ENCODE measurements around the gene ADRB1. TPM values are rescaled to one million over a fixed set of nuclear protein-coding genes. Genes with fewer than 3 reads are reported as not detected.

The ADRB1 gene
- total RNA-seq, 5 donors from 2014 or later (not counting 1 experiment from before 2014, with no cell fraction given): 0.09 to 0.90 (median 0.30) TPM

DNA sequence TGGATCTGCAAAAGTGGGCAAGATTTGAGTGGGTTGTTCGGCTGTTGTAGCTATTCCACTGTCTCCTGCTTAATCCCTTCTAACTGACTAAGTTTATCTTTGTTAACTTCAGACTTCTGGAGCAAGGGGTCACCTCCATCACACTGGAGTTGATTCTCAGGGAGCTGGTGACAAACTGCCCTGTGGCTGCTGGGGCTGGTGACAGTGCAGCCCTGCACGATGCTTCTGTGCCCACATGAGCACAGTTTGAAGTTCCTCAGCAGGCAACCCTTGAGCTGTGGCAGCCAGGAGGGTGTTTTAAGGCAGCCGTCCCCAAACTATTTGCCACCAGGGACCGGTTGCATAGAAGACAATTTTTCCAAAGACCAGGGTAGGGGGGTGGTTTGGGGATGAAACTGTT lies 40.5 kb downstream of the ADRB1 start:
- H3K4me1 Mint-ChIP-seq: no peaks in the 10 kb centered on the region
- H3K27ac Mint-ChIP-seq: no peak overlapping the region
- H3K4me1 ChIP-seq (ENCODE audit: control insufficient read depth in 1 of 2, extremely low read depth in 1 of 2, insufficient read depth in 2 of 2, low read length in 2 of 2): no peaks in the 10 kb centered on the region
- H3K36me3 Mint-ChIP-seq: no peaks in the 10 kb centered on the region
- no peaks in the 10 kb centered on the region for H3K9me3 Mint-ChIP-seq
- H3K9me3 ChIP-seq: no peaks in the 10 kb centered on the region
- H3K4me3 ChIP-seq (ENCODE audit: control insufficient read depth in 1 of 2, extremely low read depth in 1 of 2, low read length in 1 of 2): no peak overlapping the region
- H3K4me3 Mint-ChIP-seq: no peak overlapping the region
- no peaks in the 10 kb centered on the region for H3K36me3 ChIP-seq (ENCODE audit: control insufficient read depth in 2 of 2, extremely low read depth in 1 of 2, insufficient read depth in 1 of 2, low read length in 1 of 2)
- no peaks in the 10 kb centered on the region for H3K27me3 ChIP-seq (replicated peaks in 1 of 2; ENCODE audit: control insufficient read depth in 2 of 2, extremely low read depth in 1 of 2, insufficient read depth in 2 of 2, low read length in 1 of 2)
- 85% methylated on average over 1 of the region's 4 CpGs for WGBS (ENCODE audit: insufficient coverage)
- ATAC-seq (replicated peaks in 1 of 4) (peak in 2 of 4 experiments; percentile 38 to 63), DNase-seq (no peak)
- peaks cover 3 to 5% of the 10 kb centered on the region in 2 donors for H3K27me3 Mint-ChIP-seq
- ChIA-PET CTCF (interaction anchor here in 1 of 2 donors (0.5 kb wide), 1 partner anchor 14 kb away, joined by 4 read pairs; no protein-coding TSS in a partner anchor), POLR2A (interaction anchor here in 1 of 2 donors (0.6 kb wide), 1 partner anchor 650 kb away, joined by 3 read pairs; no protein-coding TSS in a partner anchor)
- no peak overlapping the region for H3K27ac ChIP-seq (ENCODE audit: low read length)

DNA sequence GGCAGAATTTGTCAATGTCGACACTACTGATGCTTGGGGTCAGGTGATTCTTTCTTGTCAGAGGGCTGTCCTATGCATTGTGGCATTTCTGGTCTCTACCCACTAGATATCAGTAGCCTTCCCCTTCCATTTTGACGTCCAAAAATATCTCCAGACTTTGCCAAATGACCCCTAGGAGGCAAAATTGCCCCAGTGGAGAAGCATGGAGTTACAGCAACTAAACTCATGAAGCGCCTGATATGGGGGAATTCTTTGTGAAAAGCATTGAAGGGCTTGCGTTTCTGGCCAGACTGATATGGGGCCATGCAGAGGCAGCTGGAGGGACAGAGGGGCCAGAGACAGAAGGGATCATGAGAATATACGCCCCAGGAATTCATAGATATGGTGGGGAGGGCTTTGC lies 43.6 kb downstream of the ADRB1 start:
- Histone ChIP-seq H3K27me3 (replicated peaks in 1 of 2; ENCODE audit: control insufficient read depth in 2 of 2, extremely low read depth in 1 of 2, insufficient read depth in 2 of 2, low read length in 1 of 2) (peaks cover 0 to 3% of the 10 kb centered on the region in 2 experiments), H3K27ac (ENCODE audit: low read length) (no peak overlapping the region), H3K4me3 (ENCODE audit: control insufficient read depth in 1 of 2, extremely low read depth in 1 of 2, low read length in 1 of 2) (no peak overlapping the region), H3K4me1 (ENCODE audit: control insufficient read depth in 1 of 2, extremely low read depth in 1 of 2, insufficient read depth in 2 of 2, low read length in 2 of 2) (no peaks in the 10 kb centered on the region), H3K9me3 (no peaks in the 10 kb centered on the region), H3K36me3 (ENCODE audit: control insufficient read depth in 2 of 2, extremely low read depth in 1 of 2, insufficient read depth in 1 of 2, low read length in 1 of 2) (no peaks in the 10 kb centered on the region)
- no peaks in the 10 kb centered on the region for H3K36me3 Mint-ChIP-seq
- ATAC-seq (replicated peaks in 1 of 4): no peak
- no peak overlapping the region for H3K4me3 Mint-ChIP-seq
- H3K4me1 Mint-ChIP-seq: no peaks in the 10 kb centered on the region
- H3K27ac Mint-ChIP-seq: no peak overlapping the region
- H3K27me3 Mint-ChIP-seq: peaks cover 1 to 4% of the 10 kb centered on the region in 2 donors
- 94% methylated on average over 4 of the region's 5 CpGs for WGBS (ENCODE audit: insufficient coverage)
- CTCF ChIA-PET: no interaction called here
- H3K9me3 Mint-ChIP-seq: no peaks in the 10 kb centered on the region
- POLR2A ChIA-PET: no interaction called here
- DNase-seq: no peak

DNA sequence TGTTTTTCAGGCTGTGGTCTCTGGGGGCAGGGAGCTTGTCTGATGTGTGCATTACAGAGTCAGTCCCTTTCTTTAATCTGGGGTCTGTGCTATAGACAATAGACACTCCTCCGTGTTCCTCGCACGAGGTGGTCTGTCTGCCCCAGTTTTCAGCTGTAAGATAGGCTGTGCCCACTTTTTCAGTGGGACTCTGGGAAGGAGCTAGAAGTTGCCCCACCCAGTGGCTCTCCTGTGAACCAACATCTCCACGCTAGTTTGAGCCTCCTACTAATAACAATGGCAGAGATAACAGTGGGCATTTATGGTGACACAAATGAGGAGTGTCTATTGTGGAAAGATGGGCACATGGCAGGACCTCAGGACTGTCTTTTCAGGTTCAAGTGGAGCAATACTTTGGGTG lies 44.0 kb downstream of the ADRB1 start:
- Mint-ChIP-seq H3K9me3 (no peaks in the 10 kb centered on the region), H3K4me1 (no peaks in the 10 kb centered on the region)
- POLR2A ChIA-PET: no interaction called here

DNA sequence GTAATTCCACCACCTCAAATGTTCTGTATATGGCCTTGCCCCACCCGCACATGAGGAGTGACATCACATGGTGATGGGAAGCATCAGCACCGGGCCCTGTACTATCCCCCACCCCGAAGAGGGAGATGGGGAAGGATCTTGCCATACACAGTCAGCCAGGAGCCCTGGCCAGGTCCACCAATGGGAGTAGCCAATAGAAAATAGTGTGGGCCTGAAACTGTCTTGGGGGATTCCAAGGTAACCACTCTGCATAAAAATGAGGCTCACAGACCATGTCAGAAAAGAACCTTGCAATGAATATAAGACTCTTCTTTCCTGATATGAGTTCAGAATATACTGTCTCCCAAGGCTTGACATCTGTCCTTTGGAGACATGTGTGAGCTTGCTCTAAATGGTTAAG lies 51.1 kb downstream of the ADRB1 start:
- ATAC-seq (replicated peaks in 1 of 4): no peak
- no peaks in the 10 kb centered on the region for H3K36me3 Mint-ChIP-seq

More for the DNA sequence above, 44.0 kb downstream of the ADRB1 start:
- ATAC-seq (replicated peaks in 1 of 4) (no peak), DNase-seq (no peak)
- 100% methylated on average over 1 of the region's 4 CpGs for WGBS (ENCODE audit: insufficient coverage)
- no peak overlapping the region for H3K4me3 Mint-ChIP-seq
- no peaks in the 10 kb centered on the region for H3K36me3 ChIP-seq (ENCODE audit: control insufficient read depth in 2 of 2, extremely low read depth in 1 of 2, insufficient read depth in 1 of 2, low read length in 1 of 2)
- H3K9me3 ChIP-seq: no peaks in the 10 kb centered on the region
- no peak overlapping the region for H3K4me3 ChIP-seq (ENCODE audit: control insufficient read depth in 1 of 2, extremely low read depth in 1 of 2, low read length in 1 of 2)
- no peaks in the 10 kb centered on the region for H3K4me1 ChIP-seq (ENCODE audit: control insufficient read depth in 1 of 2, extremely low read depth in 1 of 2, insufficient read depth in 2 of 2, low read length in 2 of 2)
- no peak overlapping the region for H3K27ac Mint-ChIP-seq
- CTCF ChIA-PET: no interaction called here
- no peak overlapping the region for H3K27ac ChIP-seq (ENCODE audit: low read length)
- no peaks in the 10 kb centered on the region for H3K36me3 Mint-ChIP-seq
- H3K27me3 ChIP-seq (replicated peaks in 1 of 2; ENCODE audit: control insufficient read depth in 2 of 2, extremely low read depth in 1 of 2, insufficient read depth in 2 of 2, low read length in 1 of 2): peaks cover 0 to 3% of the 10 kb centered on the region in 2 experiments
- peaks cover 1 to 4% of the 10 kb centered on the region in 2 donors for H3K27me3 Mint-ChIP-seq

DNA sequence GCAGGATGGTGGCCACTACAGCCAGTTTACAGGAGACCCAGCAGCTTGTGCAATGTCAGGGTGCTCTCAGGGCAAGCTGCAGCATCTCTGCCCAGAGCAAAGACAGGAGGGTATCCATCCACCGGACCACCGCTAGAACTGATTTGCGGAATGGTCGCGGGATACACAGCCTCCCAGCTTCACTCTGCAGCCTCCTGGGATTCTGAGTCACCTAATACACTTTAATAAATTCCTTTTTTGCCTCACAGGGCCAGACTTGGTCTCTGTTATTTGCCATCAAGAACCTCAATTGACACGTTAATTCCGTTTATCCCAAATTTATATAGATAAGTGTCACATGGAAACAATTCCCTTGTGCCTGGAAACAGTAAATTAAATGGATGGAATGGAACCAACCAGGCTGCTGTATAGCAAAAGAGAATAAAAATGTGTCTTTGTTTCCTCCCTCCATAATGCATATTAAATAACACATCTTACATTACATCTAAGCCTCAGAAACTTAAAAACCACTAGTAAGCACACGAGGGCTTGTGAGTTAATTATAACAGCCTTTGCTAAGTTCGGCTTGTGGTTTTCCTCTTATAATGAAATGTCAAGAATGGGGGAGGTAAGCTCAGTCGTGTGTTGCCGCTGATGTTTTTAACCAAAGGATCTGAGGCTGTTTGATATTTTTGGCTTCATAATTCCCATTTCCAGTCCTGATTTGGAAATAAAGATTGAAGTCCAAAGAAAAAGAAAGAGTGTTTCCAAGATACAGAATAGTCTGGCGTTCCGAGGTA lies 52.1 kb downstream of the ADRB1 start:
- DNase-seq (peak in 1 of 35 experiments; percentile 39), ATAC-seq (replicated peaks in 1 of 4) (peak; percentile 69 to 73 (median 70))
- POLR2A ChIA-PET: interaction anchor here in 1 of 2 donors (0.5 kb wide), 1 partner anchor 265 kb away, joined by 4 read pairs; no protein-coding TSS in a partner anchor
- peak overlapping the region in 1 of 3 donors; percentile 37 for H3K4me3 Mint-ChIP-seq
- no peaks in the 10 kb centered on the region for H3K9me3 ChIP-seq
- CTCF ChIA-PET: interaction anchor here in 1 of 2 donors (0.6 kb wide), 1 partner anchor 15 kb away, joined by 5 read pairs; no protein-coding TSS in a partner anchor
- 100% methylated on average over 3 of the region's 13 CpGs for WGBS (ENCODE audit: insufficient coverage)
- H3K27me3 Mint-ChIP-seq: peaks cover 11 to 16% of the 10 kb centered on the region in 2 donors
- H3K27me3 ChIP-seq (replicated peaks in 1 of 2; ENCODE audit: control insufficient read depth in 2 of 2, extremely low read depth in 1 of 2, insufficient read depth in 2 of 2, low read length in 1 of 2): peaks cover 2 to 9% of the 10 kb centered on the region in 2 experiments
- H3K4me1 ChIP-seq (ENCODE audit: control insufficient read depth in 1 of 2, extremely low read depth in 1 of 2, insufficient read depth in 2 of 2, low read length in 2 of 2): peaks cover 27 to 54% of the 10 kb centered on the region in 2 experiments
- peak overlapping the region in 1 of 2 donors; percentile 20 for H3K4me3 ChIP-seq (ENCODE audit: control insufficient read depth in 1 of 2, extremely low read depth in 1 of 2, low read length in 1 of 2)
- no peaks in the 10 kb centered on the region for H3K36me3 ChIP-seq (ENCODE audit: control insufficient read depth in 2 of 2, extremely low read depth in 1 of 2, insufficient read depth in 1 of 2, low read length in 1 of 2)
- no peaks in the 10 kb centered on the region for H3K36me3 Mint-ChIP-seq
- peaks cover 40 to 46% (median 43%) of the 10 kb centered on the region in 3 donors for H3K4me1 Mint-ChIP-seq
- H3K9me3 Mint-ChIP-seq: no peaks in the 10 kb centered on the region
- no peak overlapping the region for H3K27ac ChIP-seq (ENCODE audit: low read length)
- no peak overlapping the region for H3K27ac Mint-ChIP-seq

More for the DNA sequence above, 51.1 kb downstream of the ADRB1 start:
- Histone ChIP-seq H3K27ac (ENCODE audit: low read length) (no peak overlapping the region), H3K27me3 (replicated peaks in 1 of 2; ENCODE audit: control insufficient read depth in 2 of 2, extremely low read depth in 1 of 2, insufficient read depth in 2 of 2, low read length in 1 of 2) (peaks cover 0 to 7% of the 10 kb centered on the region in 2 experiments), H3K9me3 (no peaks in the 10 kb centered on the region), H3K4me1 (ENCODE audit: control insufficient read depth in 1 of 2, extremely low read depth in 1 of 2, insufficient read depth in 2 of 2, low read length in 2 of 2) (peaks cover 26 to 48% of the 10 kb centered on the region in 2 experiments), H3K36me3 (ENCODE audit: control insufficient read depth in 2 of 2, extremely low read depth in 1 of 2, insufficient read depth in 1 of 2, low read length in 1 of 2) (no peaks in the 10 kb centered on the region), H3K4me3 (ENCODE audit: control insufficient read depth in 1 of 2, extremely low read depth in 1 of 2, low read length in 1 of 2) (no peak overlapping the region)
- no CpG with 5 or more reads among the region's 3 CpGs for WGBS (ENCODE audit: insufficient coverage)
- Mint-ChIP-seq H3K4me3 (no peak overlapping the region), H3K27me3 (peaks cover 4 to 7% of the 10 kb centered on the region in 2 donors), H3K27ac (no peak overlapping the region), H3K4me1 (peaks cover 31 to 37% (median 34%) of the 10 kb centered on the region in 3 donors), H3K9me3 (no peaks in the 10 kb centered on the region)
- CTCF ChIA-PET: no interaction called here
- POLR2A ChIA-PET: no interaction called here
- DNase-seq: no peak
